ENCODE data around the gene CARD6.
"Not testable (repeated sequence)": the region's sequence is repeated elsewhere in the genome, so short reads cannot be mapped to it uniquely, and the experiment has no call there.

Gene CARD6, protein sequence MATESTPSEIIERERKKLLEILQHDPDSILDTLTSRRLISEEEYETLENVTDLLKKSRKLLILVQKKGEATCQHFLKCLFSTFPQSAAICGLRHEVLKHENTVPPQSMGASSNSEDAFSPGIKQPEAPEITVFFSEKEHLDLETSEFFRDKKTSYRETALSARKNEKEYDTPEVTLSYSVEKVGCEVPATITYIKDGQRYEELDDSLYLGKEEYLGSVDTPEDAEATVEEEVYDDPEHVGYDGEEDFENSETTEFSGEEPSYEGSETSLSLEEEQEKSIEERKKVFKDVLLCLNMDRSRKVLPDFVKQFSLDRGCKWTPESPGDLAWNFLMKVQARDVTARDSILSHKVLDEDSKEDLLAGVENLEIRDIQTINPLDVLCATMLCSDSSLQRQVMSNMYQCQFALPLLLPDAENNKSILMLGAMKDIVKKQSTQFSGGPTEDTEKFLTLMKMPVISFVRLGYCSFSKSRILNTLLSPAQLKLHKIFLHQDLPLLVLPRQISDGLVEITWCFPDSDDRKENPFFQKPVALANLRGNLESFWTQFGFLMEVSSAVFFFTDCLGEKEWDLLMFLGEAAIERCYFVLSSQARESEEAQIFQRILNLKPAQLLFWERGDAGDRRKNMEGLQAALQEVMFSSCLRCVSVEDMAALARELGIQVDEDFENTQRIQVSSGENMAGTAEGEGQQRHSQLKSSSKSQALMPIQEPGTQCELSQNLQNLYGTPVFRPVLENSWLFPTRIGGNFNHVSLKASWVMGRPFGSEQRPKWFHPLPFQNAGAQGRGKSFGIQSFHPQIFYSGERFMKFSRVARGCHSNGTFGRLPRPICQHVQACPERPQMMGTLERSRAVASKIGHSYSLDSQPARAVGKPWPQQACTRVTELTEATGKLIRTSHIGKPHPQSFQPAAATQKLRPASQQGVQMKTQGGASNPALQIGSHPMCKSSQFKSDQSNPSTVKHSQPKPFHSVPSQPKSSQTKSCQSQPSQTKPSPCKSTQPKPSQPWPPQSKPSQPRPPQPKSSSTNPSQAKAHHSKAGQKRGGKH

GRCh38 chr5:40841068-40841805 is at the start of gene CARD6:
Gene CARD6 (plus strand): TSS chr5:40841367. CDS start chr5:40841383, 16 bp downstream.
- DNase-seq = no peak

- DNase-seq = no peak
Observed at GRCh38 chr5:40791715-40792139, 49.4 kb upstream of the CARD6 start.

GRCh38 chr5:40792691-40793090 is 48.5 kb upstream of the CARD6 start:
- DNase-seq = not testable (repeated sequence)

DNA sequence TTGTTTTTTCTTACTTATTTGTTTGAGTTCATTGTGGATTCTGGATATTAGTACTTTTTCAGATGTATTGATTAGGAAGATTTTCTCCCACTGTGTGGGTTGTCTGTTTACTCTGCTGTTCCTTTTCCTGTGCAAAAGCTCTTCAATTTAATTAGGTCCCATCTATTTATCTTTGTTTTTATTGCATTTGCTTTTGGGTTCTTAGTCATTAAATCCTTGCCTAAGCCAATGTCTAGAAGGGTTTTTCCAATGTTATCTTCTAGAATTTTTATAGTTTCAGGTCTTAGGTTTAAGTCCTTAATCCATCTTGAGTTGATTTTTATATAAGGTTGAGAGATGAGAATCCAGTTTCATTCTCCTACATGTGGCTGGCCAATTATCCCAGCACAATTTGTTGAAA is 46.8 kb upstream of the CARD6 start:
- not testable (repeated sequence) for DNase-seq

DNA sequence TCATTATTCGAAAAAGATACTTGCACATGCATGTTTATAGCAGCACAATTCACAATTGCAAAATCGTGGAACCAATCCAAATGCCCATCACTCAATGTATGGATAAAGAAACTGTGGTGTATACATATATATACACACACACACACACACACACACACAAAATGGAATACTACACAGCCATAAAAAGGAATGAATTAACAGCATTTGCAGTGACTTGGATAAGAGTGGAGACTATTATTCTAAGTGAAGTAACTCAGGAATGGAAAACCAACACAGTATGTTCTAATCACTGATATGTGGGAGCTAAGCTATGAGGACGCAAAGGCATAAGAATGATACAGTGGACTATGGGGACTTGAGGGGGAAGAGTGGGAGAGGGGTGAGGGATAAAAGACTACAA is 46.3 kb upstream of the CARD6 start:
- DNase-seq = not testable (repeated sequence)

- DNase-seq = no peak
Observed at GRCh38 chr5:40796487-40796889, 44.7 kb upstream of the CARD6 start.

- peak; percentile 72 for DNase-seq
Observed at GRCh38 chr5:40797273-40798011, 43.7 kb upstream of the CARD6 start.

GRCh38 chr5:40798012-40798800 is 43.0 kb upstream of the CARD6 start, which contains the start of gene PRKAA1:
Gene PRKAA1 (minus strand): TSS chr5:40798374. CDS start chr5:40798189, 185 bp downstream.
- DNase-seq = peak; percentile 90

- DNase-seq = no peak
Observed at GRCh38 chr5:40798801-40799210, 42.4 kb upstream of the CARD6 start.

DNA sequence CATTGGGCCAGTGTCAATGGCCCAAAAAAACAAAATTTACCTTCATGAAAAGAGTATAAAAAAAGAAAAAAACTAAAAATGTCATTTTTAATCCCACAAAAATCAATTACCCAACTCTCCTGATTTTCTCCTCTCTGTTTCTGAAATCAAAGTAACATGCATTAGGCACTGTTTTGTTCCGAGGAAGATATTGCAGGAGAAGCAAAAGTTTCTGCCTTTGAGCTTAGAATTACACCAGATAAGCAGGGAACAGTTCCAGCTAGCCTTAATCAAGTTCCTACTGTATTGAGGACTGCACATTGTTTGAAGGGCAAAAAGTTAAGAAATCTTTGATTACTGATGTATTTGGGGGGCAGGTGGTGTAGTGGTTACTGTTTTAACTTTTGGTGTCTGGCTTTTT is 41.9 kb upstream of the CARD6 start:
- no peak for DNase-seq

GRCh38 chr5:40801771-40802562 is 39.2 kb upstream of the CARD6 start:
- DNase-seq = peak; percentile 19

- no peak for DNase-seq
Observed at GRCh38 chr5:40812125-40812524, 29.0 kb upstream of the CARD6 start.

- no peak for DNase-seq
Observed at GRCh38 chr5:40813698-40814281, 27.4 kb upstream of the CARD6 start.

DNA sequence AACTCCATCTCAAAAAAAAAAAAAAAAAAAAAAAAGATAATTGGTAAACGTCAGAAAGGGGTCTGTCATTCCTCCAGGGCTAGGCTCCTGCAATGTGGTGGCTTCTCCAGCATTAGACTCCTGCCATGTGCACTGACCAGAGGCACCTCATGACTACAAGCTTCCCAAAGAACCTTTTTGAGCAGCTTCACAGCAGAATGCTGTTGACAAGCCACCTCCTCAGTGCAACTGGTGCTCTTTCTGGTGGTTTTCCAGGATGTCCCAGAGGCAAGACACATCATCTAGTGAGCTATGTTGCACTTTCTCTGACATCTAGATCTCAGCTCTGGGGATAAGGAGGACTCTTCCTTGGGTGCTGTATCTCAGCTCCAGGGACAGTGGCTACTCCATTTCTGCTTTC is 17.7 kb upstream of the CARD6 start:
- no peak for DNase-seq

DNA sequence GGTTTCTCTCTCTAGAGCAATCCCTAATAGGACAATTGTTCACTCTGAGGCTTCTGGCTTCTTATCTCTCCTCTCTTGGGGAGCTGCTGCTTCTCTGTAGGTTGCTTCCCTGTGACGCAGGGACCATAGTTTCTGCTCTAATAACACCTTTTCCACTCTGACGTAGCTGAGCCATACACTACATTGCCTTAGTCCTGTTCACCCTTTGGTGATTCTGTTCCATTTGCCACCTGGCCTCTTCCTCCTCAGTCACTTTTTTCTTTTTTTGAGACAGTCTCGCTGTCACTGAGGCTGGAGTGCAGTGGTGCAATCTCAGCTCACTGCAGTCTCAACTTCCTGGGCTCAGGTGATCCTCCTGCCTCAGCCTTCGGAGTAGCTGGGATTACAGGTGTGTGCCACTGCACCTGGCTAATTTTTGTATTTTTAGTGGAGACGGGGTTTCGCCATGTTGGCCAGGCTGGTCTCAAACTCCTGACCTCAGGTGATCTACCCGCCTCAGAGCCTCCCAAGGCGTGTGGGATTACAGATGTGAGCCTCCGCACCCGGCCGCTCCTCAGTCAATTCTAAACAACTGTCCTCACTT is 15.6 kb upstream of the CARD6 start:
- DNase-seq = peak; percentile 37

DNA sequence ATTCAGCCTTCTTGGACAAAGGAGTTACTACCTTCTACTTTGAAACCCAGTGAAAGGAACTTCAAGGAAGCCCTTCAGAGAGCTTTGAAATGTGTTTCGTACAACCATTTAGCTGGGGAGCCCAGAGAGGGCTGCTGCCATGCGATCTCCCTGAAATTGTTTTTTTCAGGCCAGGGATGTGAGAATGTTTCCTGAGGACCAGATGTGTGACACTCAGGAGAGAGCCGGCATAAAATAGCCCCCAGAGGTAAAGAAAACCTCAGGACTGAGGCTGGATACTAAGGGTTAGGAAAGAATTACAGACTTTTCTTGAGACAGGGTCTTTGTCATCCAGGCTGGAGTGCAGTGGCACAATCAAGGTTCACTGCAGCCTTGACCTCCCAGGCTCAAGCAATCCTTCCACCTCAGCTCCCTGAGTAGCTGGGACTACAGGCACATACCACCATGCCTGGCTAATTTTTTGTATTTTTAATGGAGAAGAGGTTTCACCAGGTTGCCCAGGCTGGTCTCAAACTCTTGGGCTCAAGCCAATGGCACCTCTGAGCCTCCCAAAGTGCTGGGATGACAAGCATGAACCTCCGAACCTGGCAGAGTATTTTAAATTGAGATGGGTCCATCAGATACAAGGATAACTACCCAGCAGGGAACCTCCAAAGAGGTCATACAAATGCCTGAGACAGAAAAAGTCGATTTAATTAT is 14.5 kb upstream of the CARD6 start:
- no peak for DNase-seq

DNA sequence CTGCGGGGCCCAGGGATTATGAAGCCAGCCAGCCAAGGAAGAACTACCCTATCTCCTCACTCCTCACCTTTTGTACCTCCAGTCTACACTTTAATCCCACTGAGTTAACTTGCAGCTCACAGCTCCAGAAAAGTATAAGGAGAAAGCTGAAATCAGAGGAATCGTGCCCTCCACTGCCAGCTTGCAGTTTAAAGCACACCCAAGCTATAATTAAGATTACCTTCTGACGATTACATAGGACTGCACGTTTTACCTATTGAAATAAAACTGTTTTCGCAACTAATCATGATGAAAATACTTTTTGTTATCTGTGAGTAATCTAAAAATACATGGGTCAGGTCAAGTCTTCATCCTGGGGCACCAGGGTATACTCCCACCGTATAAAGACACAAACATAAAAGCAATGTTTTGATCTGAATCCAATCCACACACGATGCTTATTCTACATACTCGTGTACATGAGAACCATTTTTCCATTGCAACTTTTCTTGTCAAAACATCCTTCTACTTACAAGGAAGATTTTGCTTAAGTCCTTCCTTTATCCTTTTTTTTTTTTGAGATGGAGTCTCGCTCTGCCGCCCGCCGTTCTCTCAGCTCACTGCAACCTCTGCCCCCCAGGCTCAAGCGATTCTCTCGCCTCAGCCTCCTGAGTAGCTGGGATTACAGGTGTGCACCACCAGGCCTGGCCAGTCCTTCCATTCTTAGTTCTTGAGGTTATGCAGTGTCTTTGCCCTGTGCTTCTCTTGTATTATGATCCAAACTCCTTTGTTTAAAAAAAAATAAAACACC is 13.8 kb upstream of the CARD6 start:
- peak; percentile 11 for DNase-seq

Measured in NCI-H82 (cell line).